ENCODE results near the gene RAP1GAP. TPM values are rescaled to one million over a fixed set of nuclear protein-coding genes. Genes with fewer than 3 reads are reported as not detected.

RAP1GAP gene
- total and polyA plus RNA-seq, 7 donors: 0.04 to 0.57 (median 0.21) TPM; not detected in 2

GRCh38 chr1:21613072-21613867 lies 55.9 kb downstream of the RAP1GAP start:
- 79 to 84% (median 80%) methylated on average over 19 of the region's 19 CpGs for WGBS, 3 donors
- Histone ChIP-seq H3K27ac (no peak overlapping the region), H3K27me3 (ENCODE audit: insufficient read depth in 3 of 3, low read length in 2 of 3) (peaks cover 0 to 11% (median 2%) of the 10 kb centered on the region in 3 donors), H3K4me3 (no peak overlapping the region), H3K4me1 (no peaks in the 10 kb centered on the region), H3K36me3 (ENCODE audit: insufficient read depth in 1 of 2, low read depth in 1 of 2) (no peaks in the 10 kb centered on the region), H3K9me3 (no peaks in the 10 kb centered on the region)
- no peak for TF ChIP-seq CTCF (IDR thresholded peaks at IDR 0.05)
- DNase-seq: no peak
- ATAC-seq: no peak
- intact Hi-C loops (cut with DNase I): no loop called here

- DNase-seq: no peak
- intact Hi-C loops (cut with DNase I): no loop called here
- no peak for TF ChIP-seq CTCF (IDR thresholded peaks at IDR 0.05)
- Histone ChIP-seq H3K36me3 (ENCODE audit: insufficient read depth in 1 of 2, low read depth in 1 of 2) (no peaks in the 10 kb centered on the region), H3K27ac (no peak overlapping the region), H3K9me3 (no peaks in the 10 kb centered on the region), H3K4me1 (no peaks in the 10 kb centered on the region), H3K27me3 (ENCODE audit: insufficient read depth in 3 of 3, low read length in 2 of 3) (peaks cover 0 to 11% (median 2%) of the 10 kb centered on the region in 3 donors), H3K4me3 (no peak overlapping the region)
- 89 to 93% (median 90%) methylated on average over 13 of the region's 13 CpGs for WGBS, 3 donors
- no peak for ATAC-seq
Measured at GRCh38 chr1:21612057-21612456, 57.1 kb downstream of the RAP1GAP start.

- Histone ChIP-seq H3K4me1 (no peaks in the 10 kb centered on the region), H3K27me3 (ENCODE audit: insufficient read depth in 3 of 3, low read length in 2 of 3) (peaks cover 0 to 11% (median 2%) of the 10 kb centered on the region in 3 donors), H3K36me3 (ENCODE audit: insufficient read depth in 1 of 2, low read depth in 1 of 2) (no peaks in the 10 kb centered on the region), H3K9me3 (no peaks in the 10 kb centered on the region), H3K27ac (no peak overlapping the region), H3K4me3 (no peak overlapping the region)
- no peak for ATAC-seq
- intact Hi-C loops (cut with DNase I): no loop called here
- TF ChIP-seq CTCF (IDR thresholded peaks at IDR 0.05): no peak
- WGBS, 3 donors: 73 to 75% (median 74%) methylated on average over 21 of the region's 21 CpGs
- DNase-seq: no peak
Measured at GRCh38 chr1:21610989-21611785, 58.0 kb downstream of the RAP1GAP start.

GRCh38 chr1:21610027-21610426 lies 59.1 kb downstream of the RAP1GAP start:
- H3K9me3 ChIP-seq: no peaks in the 10 kb centered on the region
- WGBS, 3 donors: 80 to 85% (median 82%) methylated on average over 16 of the region's 16 CpGs
- H3K4me3 ChIP-seq: no peak overlapping the region
- H3K27me3 ChIP-seq (ENCODE audit: insufficient read depth in 3 of 3, low read length in 2 of 3): peaks cover 0 to 11% (median 2%) of the 10 kb centered on the region in 3 donors
- TF ChIP-seq CTCF (IDR thresholded peaks at IDR 0.05): no peak
- no peak for DNase-seq
- H3K36me3 ChIP-seq (ENCODE audit: insufficient read depth in 1 of 2, low read depth in 1 of 2): no peaks in the 10 kb centered on the region
- no peaks in the 10 kb centered on the region for H3K4me1 ChIP-seq
- ATAC-seq: no peak
- intact Hi-C loops (cut with DNase I): no loop called here
- no peak overlapping the region for H3K27ac ChIP-seq

Data from psoas muscle (tissue), 8 donors.